ENCODE measurements around the gene EPHA6.

DNA sequence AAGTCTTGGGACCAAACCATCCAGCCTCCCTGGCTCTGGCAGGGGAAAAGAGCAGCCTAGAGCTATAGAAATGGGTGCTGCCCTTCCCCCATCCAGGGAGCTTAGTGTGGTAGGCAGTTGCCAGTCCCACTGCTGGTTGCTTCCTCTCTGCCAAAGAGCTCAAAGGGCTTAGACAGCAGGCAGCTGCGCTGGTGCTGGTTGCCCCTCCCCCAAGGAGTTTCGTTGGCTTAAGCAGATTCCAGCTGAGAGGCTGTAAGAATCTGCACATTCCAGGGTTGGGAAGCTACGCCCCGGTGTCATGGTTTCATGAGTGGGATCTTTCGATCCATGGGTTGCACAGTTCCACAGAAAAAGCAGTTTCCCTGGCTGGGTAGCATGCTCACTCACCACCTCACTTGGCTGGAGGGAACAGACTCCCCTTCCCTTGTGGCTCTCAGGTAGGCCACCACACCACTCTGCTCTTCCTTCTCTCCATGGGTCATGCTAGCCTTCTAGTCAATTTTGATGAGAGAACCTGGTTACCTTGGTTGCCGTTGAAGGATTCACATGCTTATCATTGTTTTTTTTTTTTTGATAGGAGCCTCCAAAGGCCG lies 195.1 kb downstream of the EPHA6 start:
- TF ChIP-seq, protein P1, sequence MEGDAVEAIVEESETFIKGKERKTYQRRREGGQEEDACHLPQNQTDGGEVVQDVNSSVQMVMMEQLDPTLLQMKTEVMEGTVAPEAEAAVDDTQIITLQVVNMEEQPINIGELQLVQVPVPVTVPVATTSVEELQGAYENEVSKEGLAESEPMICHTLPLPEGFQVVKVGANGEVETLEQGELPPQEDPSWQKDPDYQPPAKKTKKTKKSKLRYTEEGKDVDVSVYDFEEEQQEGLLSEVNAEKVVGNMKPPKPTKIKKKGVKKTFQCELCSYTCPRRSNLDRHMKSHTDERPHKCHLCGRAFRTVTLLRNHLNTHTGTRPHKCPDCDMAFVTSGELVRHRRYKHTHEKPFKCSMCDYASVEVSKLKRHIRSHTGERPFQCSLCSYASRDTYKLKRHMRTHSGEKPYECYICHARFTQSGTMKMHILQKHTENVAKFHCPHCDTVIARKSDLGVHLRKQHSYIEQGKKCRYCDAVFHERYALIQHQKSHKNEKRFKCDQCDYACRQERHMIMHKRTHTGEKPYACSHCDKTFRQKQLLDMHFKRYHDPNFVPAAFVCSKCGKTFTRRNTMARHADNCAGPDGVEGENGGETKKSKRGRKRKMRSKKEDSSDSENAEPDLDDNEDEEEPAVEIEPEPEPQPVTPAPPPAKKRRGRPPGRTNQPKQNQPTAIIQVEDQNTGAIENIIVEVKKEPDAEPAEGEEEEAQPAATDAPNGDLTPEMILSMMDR (IDR thresholded peaks at IDR 0.05; ENCODE audit: low read length) = no peak
- TF ChIP-seq EZH2 (IDR thresholded peaks at IDR 0.05; ENCODE audit: borderline replicate concordance, low read length) = no peak

Measured in OCI-LY1 (cell line).